D721Med (cell line): Measurements from ENCODE around the gene CACNA1F.

Source experiments
- DNase-seq: peaks from one replicate; pipeline ENCODE4 v3.0.0; 2011; ENCODE audit warnings: low spot score; ENCODE audit not compliant: insufficient read length
- FAIRE-seq: peaks from 2 replicates; lab custom pipeline; 2011; peaks lifted over from hg19 to GRCh38; lab: Jason Lieb, UNC
- TF ChIP-seq, protein P1 (sequence below): IDR thresholded peaks from 2 replicates; pipeline ENCODE4 v1.5.1; 2012; ENCODE audit warnings: mild to moderate bottlenecking, control low read depth; ENCODE audit not compliant: insufficient read depth; ENCODE audit errors: missing control alignments

Gene CACNA1F

DNA sequence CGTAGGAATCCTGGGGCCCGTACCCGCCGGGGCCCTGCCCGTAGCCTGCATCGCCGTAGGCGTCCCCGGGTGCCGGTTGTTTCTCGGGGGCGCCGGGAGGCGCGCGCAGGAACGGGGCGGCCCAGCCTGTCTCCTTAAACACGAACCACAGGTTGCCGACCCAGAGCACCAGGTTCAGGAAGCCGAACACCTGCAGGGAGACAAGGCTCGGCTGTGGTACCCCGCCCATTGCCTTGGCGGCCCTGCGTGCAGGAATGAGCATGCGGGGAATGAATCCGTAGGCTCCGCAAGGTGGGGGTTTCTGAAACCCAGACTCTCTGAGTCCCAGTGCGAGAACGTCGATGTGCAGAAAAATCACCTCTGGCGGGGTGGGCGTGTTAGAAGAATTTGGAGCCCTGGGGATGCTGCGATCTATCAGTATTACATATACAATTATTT lies 41.5 kb downstream of the CACNA1F start:
- DNase-seq = no peak
- TF ChIP-seq, protein P1, sequence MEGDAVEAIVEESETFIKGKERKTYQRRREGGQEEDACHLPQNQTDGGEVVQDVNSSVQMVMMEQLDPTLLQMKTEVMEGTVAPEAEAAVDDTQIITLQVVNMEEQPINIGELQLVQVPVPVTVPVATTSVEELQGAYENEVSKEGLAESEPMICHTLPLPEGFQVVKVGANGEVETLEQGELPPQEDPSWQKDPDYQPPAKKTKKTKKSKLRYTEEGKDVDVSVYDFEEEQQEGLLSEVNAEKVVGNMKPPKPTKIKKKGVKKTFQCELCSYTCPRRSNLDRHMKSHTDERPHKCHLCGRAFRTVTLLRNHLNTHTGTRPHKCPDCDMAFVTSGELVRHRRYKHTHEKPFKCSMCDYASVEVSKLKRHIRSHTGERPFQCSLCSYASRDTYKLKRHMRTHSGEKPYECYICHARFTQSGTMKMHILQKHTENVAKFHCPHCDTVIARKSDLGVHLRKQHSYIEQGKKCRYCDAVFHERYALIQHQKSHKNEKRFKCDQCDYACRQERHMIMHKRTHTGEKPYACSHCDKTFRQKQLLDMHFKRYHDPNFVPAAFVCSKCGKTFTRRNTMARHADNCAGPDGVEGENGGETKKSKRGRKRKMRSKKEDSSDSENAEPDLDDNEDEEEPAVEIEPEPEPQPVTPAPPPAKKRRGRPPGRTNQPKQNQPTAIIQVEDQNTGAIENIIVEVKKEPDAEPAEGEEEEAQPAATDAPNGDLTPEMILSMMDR = no peak
- no peak for FAIRE-seq

DNA sequence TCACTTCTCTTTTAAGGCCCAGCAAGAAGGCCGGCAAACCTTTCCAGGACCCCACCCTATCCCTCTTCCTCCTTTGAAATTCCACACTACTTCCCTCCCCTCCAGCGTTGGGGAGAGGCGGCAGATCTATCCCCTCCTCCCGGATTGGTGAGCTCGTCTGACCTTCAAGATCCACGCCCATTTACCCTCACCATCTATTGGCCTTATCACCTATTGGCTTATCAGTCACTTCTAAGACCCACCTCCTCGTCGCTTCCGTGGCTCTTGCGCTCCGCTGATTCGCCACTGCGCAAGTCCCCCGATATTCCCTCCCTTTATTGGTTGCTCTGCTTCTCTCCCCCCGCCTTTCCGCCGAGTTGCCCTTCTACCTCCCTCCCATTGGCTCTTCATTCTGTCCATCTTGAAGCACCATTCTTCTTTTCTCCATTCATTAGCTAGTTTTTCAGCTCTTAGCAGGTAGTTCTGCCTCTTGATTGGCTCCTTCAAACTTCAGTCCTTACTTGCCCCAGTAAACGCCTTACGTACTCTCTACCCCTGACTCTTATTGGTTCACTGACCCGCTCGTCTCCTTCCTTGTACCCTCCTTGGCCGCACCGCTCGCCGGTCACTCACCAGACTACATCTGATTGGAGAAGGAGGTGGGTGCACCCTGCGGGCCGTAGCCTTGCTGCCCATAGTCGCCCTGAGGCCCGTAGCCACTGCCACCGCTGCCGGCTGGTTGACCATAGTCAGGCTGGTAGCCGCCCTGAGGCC lies 42.1 kb downstream of the CACNA1F start:
- TF ChIP-seq, protein P1 = no peak
- FAIRE-seq (no peak), DNase-seq (no peak)

DNA sequence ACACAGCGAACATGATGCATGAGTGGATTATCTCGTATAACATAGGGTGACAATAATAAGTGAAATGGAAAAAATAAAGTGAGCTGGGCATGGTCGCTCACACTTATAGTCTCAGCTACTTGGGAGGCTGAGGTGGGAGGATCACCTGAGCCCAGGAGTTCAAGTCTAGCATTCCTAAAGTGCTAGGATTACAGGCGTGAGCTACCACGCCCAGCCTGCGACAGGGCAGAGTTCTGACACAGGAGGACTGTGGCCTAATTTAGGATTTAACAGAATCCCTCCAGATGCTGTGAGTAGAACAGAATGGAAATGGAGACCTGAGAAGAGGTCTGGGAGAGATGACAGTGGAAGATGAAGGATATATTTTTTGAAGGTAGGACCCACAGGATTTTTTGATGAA lies 43.5 kb downstream of the CACNA1F start:
- TF ChIP-seq, protein P1 = no peak
- DNase-seq (no peak), FAIRE-seq (no peak)

DNA sequence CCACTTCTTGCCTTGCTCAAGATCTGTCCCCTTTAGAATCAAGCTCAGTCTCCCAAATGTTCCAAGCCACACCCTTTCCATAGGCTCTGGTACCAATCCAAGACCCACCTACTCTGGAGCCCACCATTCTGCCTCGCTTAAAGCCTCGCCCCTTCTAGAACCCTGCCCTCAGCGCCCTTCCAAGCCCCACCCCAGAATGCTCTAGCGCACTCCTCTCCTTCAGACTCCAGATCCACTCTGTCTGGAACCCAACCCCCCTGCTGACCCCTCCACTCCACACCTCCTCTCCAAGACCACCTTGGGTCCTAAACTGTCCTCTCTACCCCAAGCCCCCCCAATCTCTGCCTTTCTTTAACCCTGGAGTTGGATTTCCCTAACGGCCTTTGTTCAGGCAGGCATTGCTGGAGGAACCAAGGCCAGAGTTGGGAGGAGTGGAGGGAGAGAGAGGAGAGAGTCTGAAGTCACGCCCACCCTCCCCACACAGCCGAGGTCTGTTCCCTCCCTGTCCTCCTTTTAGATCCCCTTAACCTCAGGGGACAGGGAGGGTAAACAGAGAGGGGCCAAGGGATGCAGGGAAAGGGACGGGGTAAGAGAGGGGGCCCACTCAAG lies 44.6 kb downstream of the CACNA1F start:
- TF ChIP-seq, protein P1 = no peak
- FAIRE-seq = no peak

DNA sequence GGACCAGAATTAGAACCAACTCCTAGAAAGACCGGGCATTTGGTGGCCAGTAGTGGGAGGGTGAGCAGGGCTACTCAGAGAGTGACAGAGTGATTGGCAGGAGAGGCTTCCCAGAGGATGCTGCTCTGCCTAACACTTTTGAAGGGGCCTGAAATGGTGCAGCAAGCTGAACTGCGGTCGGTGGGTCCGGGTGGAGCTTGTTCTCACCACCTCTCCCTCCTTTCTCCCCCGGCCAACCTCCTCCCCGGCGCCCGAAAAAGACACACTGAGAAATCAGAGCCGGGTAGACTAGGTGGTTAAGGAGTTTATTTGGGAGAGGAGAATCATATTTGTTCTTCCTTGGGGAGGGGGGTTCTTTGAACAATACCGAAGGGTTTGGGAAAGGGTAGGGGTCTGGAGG lies 45.6 kb downstream of the CACNA1F start:
- DNase-seq = no peak
- no peak for FAIRE-seq

More for the DNA sequence above, 44.6 kb downstream of the CACNA1F start:
- DNase-seq = no peak

DNA sequence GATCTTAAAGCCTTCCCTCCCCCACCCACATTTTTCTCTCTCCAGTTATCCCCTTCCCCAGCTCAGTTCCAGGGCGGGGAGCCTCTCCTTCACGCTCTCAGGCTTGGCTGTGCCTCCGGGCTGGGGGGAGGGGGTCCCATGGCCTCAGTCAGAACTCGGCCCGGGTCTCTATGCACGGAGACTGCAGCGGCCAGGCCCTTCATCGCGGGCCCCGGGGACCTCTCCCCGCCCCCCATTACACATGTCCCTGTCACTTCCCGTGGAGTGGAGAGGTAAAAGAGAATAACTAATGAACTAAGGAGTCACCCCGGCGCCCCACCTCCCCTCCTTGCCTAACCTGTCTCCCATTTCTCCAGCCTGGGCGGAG lies 46.1 kb downstream of the CACNA1F start:
- TF ChIP-seq, protein P1 = no peak
- no peak for FAIRE-seq
- no peak for DNase-seq

More for the DNA sequence above, 45.6 kb downstream of the CACNA1F start:
- TF ChIP-seq, protein P1 = no peak
